ENCODE data around the gene RBSN.

GRCh38 chr3:15043408-15044171 lies 55.4 kb downstream of the RBSN start:
- TF ChIP-seq, protein P1, sequence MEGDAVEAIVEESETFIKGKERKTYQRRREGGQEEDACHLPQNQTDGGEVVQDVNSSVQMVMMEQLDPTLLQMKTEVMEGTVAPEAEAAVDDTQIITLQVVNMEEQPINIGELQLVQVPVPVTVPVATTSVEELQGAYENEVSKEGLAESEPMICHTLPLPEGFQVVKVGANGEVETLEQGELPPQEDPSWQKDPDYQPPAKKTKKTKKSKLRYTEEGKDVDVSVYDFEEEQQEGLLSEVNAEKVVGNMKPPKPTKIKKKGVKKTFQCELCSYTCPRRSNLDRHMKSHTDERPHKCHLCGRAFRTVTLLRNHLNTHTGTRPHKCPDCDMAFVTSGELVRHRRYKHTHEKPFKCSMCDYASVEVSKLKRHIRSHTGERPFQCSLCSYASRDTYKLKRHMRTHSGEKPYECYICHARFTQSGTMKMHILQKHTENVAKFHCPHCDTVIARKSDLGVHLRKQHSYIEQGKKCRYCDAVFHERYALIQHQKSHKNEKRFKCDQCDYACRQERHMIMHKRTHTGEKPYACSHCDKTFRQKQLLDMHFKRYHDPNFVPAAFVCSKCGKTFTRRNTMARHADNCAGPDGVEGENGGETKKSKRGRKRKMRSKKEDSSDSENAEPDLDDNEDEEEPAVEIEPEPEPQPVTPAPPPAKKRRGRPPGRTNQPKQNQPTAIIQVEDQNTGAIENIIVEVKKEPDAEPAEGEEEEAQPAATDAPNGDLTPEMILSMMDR (conservative IDR thresholded peaks at IDR 0.05), result no peak
- TF ChIP-seq EZH2 (IDR thresholded peaks at IDR 0.05; ENCODE audit: low read depth), result no peak

Measured in PC-9 (cell line).